Muscle of leg (tissue), 11 donors: ENCODE results near the gene PDZK1IP1. TPM values are rescaled to one million over a fixed set of nuclear protein-coding genes. Genes with fewer than 3 reads are reported as not detected.
A peak's percentile ranks its signal among the peaks of the same experiment; 100 is the strongest.

Experiments
- DNase-seq: peaks from one replicate; pipeline ENCODE4 v3.0.0; 2013
- H3K27ac ChIP-seq: one replicate; pipeline ENCODE4 v1.5.1; 2013; ENCODE audit warnings: mild to moderate bottlenecking, low read length, control low read depth
- H3K27me3 ChIP-seq: one replicate; pipeline ENCODE4 v1.6.1; 2013; ENCODE audit warnings: low read length; ENCODE audit not compliant: control insufficient read depth, insufficient read depth
- H3K36me3 ChIP-seq: one replicate; pipeline ENCODE4 v1.6.1; 2013; ENCODE audit warnings: low read length; ENCODE audit not compliant: control insufficient read depth, insufficient read depth
- H3K4me1 ChIP-seq: one replicate; pipeline ENCODE4 v1.6.1; 2013; ENCODE audit warnings: low read length; ENCODE audit not compliant: control insufficient read depth, insufficient read depth
- H3K4me3 ChIP-seq: one replicate; pipeline ENCODE4 v1.5.1; 2013; ENCODE audit warnings: low read length, control low read depth
- H3K9me3 ChIP-seq: replicated peaks from 2 replicates; pipeline ENCODE4 v1.6.1; 2013; ENCODE audit warnings: low read depth, low read length; ENCODE audit not compliant: control insufficient read depth
- WGBS: methylation state at CpG from one replicate; pipeline ENCODE4 v1.1.5; 2013; ENCODE audit warnings: missing lambda C conversion rate; ENCODE audit not compliant: insufficient coverage; 5-methylcytosine and 5-hydroxymethylcytosine counted together
- polyA plus RNA-seq, 8 donors: library from polyadenylated mRNA; unstranded; fragments of 120-200 nt; gene quantifications; one replicate each; pipeline versions ENCODE4 v1.2.1 to v1.2.3, GENCODE V29; 2013; ENCODE audit warnings: inconsistent platforms in 1 of 8, low replicate concordance in 1 of 8; ENCODE audit not compliant: insufficient read length in 8 of 8, insufficient read depth in 1 of 8
- total RNA-seq: library from RNA; stranded (reverse); fragments of 120-200 nt; gene quantifications from one replicate; pipeline ENCODE4 v1.2.4, GENCODE V29; 2013

Gene PDZK1IP1
- total and polyA plus RNA-seq, 9 donors = 0.09 to 0.41 (median 0.20) TPM; not detected in 2

- DNase-seq = no peak
- WGBS = no CpG with 5 or more reads among the region's 23 CpGs
- H3K27me3 ChIP-seq = peaks cover 97% of the 10 kb centered on the region
- H3K36me3 ChIP-seq = no peaks in the 10 kb centered on the region
- H3K4me1 ChIP-seq = peaks cover 27% of the 10 kb centered on the region
- H3K27ac ChIP-seq = peak overlapping the region; percentile 86
- no peaks in the 10 kb centered on the region for H3K9me3 ChIP-seq
- peak overlapping the region; percentile 33 for H3K4me3 ChIP-seq
Measured at GRCh38 chr1:47229886-47230691, 40.3 kb upstream of the PDZK1IP1 start.

GRCh38 chr1:47229031-47229885 lies 39.4 kb upstream of the PDZK1IP1 start:
- peak overlapping the region; percentile 63 for H3K27ac ChIP-seq
- peaks cover 33% of the 10 kb centered on the region for H3K4me1 ChIP-seq
- no peaks in the 10 kb centered on the region for H3K9me3 ChIP-seq
- peak overlapping the region; percentile 2 for H3K4me3 ChIP-seq
- no peak for DNase-seq
- 17% methylated on average over 19 of the region's 35 CpGs for WGBS
- peaks cover 97% of the 10 kb centered on the region for H3K27me3 ChIP-seq
- no peaks in the 10 kb centered on the region for H3K36me3 ChIP-seq

- Histone ChIP-seq H3K27me3 (peaks cover 97% of the 10 kb centered on the region), H3K36me3 (no peaks in the 10 kb centered on the region), H3K4me3 (peak overlapping the region; percentile 2), H3K9me3 (no peaks in the 10 kb centered on the region), H3K4me1 (peaks cover 33% of the 10 kb centered on the region), H3K27ac (peak overlapping the region; percentile 25)
- no peak for DNase-seq
- 35% methylated on average over 11 of the region's 12 CpGs for WGBS
Measured at GRCh38 chr1:47228644-47229030, 38.8 kb upstream of the PDZK1IP1 start.

GRCh38 chr1:47227341-47228232 lies 37.8 kb upstream of the PDZK1IP1 start:
- H3K27ac ChIP-seq = no peak overlapping the region
- peaks cover 97% of the 10 kb centered on the region for H3K27me3 ChIP-seq
- H3K4me1 ChIP-seq = peaks cover 33% of the 10 kb centered on the region
- DNase-seq = no peak
- H3K36me3 ChIP-seq = no peaks in the 10 kb centered on the region
- no peaks in the 10 kb centered on the region for H3K9me3 ChIP-seq
- WGBS = 29% methylated on average over 4 of the region's 7 CpGs
- H3K4me3 ChIP-seq = no peak overlapping the region

GRCh38 chr1:47226839-47227215 lies 37.0 kb upstream of the PDZK1IP1 start:
- WGBS = 33% methylated on average over 2 of the region's 4 CpGs
- Histone ChIP-seq H3K27me3 (peaks cover 95% of the 10 kb centered on the region), H3K4me1 (peaks cover 27% of the 10 kb centered on the region), H3K27ac (no peak overlapping the region), H3K36me3 (no peaks in the 10 kb centered on the region), H3K4me3 (no peak overlapping the region), H3K9me3 (no peaks in the 10 kb centered on the region)
- DNase-seq = no peak

- Histone ChIP-seq H3K27me3 (peaks cover 94% of the 10 kb centered on the region), H3K4me1 (peaks cover 22% of the 10 kb centered on the region), H3K36me3 (no peaks in the 10 kb centered on the region), H3K27ac (no peak overlapping the region), H3K4me3 (no peak overlapping the region), H3K9me3 (no peaks in the 10 kb centered on the region)
- DNase-seq = no peak
- 4% methylated on average over 4 of the region's 19 CpGs for WGBS
Measured at GRCh38 chr1:47226121-47226838, 36.4 kb upstream of the PDZK1IP1 start.

GRCh38 chr1:47225430-47226100 lies 35.7 kb upstream of the PDZK1IP1 start:
- Histone ChIP-seq H3K27ac (no peak overlapping the region), H3K4me1 (peaks cover 16% of the 10 kb centered on the region), H3K9me3 (no peaks in the 10 kb centered on the region), H3K27me3 (peaks cover 93% of the 10 kb centered on the region), H3K4me3 (peak overlapping the region; percentile 17), H3K36me3 (no peaks in the 10 kb centered on the region)
- WGBS = under 1% methylated on average over 71 of the region's 79 CpGs
- DNase-seq = peak; percentile 25

GRCh38 chr1:47224676-47225399 lies 35.0 kb upstream of the PDZK1IP1 start:
- Histone ChIP-seq H3K27ac (no peak overlapping the region), H3K9me3 (no peaks in the 10 kb centered on the region), H3K4me1 (peaks cover 16% of the 10 kb centered on the region), H3K36me3 (no peaks in the 10 kb centered on the region), H3K4me3 (no peak overlapping the region), H3K27me3 (peaks cover 85% of the 10 kb centered on the region)
- DNase-seq = no peak
- WGBS = 3% methylated on average over 22 of the region's 30 CpGs
